ENCODE measurements around the gene RUNX2.

The RUNX2 gene

GRCh38 chr6:45491048-45491735 lies 163.1 kb downstream of the RUNX2 start:
- no peak for DNase-seq

GRCh38 chr6:45491874-45492273 lies 163.7 kb downstream of the RUNX2 start:
- no peak for DNase-seq

- DNase-seq, result no peak
Observed at GRCh38 chr6:45493761-45494160, 165.6 kb downstream of the RUNX2 start.

- DNase-seq, result no peak
Observed at GRCh38 chr6:45494416-45495135, 166.4 kb downstream of the RUNX2 start.

GRCh38 chr6:45495429-45496084 lies 167.4 kb downstream of the RUNX2 start:
- no peak for DNase-seq

GRCh38 chr6:45496085-45496433 lies 167.9 kb downstream of the RUNX2 start:
- DNase-seq, result no peak

GRCh38 chr6:45498591-45498990 lies 170.5 kb downstream of the RUNX2 start:
- no peak for DNase-seq

- no peak for DNase-seq
Observed at GRCh38 chr6:45500924-45501816, 173.0 kb downstream of the RUNX2 start.

- no peak for DNase-seq
Observed at GRCh38 chr6:45502456-45502855, 174.3 kb downstream of the RUNX2 start.

- DNase-seq, result no peak
Observed at GRCh38 chr6:45504947-45505346, 176.8 kb downstream of the RUNX2 start.

- DNase-seq, result no peak
Observed at GRCh38 chr6:45505470-45505869, 177.3 kb downstream of the RUNX2 start.

- no peak for DNase-seq
Observed at GRCh38 chr6:45507186-45507585, 179.1 kb downstream of the RUNX2 start.

- no peak for DNase-seq
Observed at GRCh38 chr6:45509426-45509825, 181.3 kb downstream of the RUNX2 start.

GRCh38 chr6:45512717-45513116 lies 184.6 kb downstream of the RUNX2 start:
- DNase-seq, result no peak

- DNase-seq, result no peak
Observed at GRCh38 chr6:45513213-45513618, 185.1 kb downstream of the RUNX2 start.

- no peak for DNase-seq
Observed at GRCh38 chr6:45513843-45514242, 185.7 kb downstream of the RUNX2 start.

- DNase-seq, result no peak
Observed at GRCh38 chr6:45514454-45515230, 186.5 kb downstream of the RUNX2 start.

- DNase-seq, result no peak
Observed at GRCh38 chr6:45518013-45518720, 190.0 kb downstream of the RUNX2 start.

- no peak for DNase-seq
Observed at GRCh38 chr6:45521226-45521625, 193.1 kb downstream of the RUNX2 start.

- DNase-seq, result no peak
Observed at GRCh38 chr6:45522486-45522885, 194.4 kb downstream of the RUNX2 start.

- no peak for DNase-seq
Observed at GRCh38 chr6:45527210-45527609, 199.1 kb downstream of the RUNX2 start.

Measured in stimulated activated CD4-positive, alpha-beta T cell treated with anti-CD3 and anti-CD28 coated beads, Interleukin-4, amount 100 ng/mL, for 24 hours (primary cell).